Thoracic aorta (tissue), 2 donors: ENCODE results near the gene DCBLD1. TPM values are rescaled to one million over a fixed set of nuclear protein-coding genes. Genes with fewer than 3 reads are reported as not detected.
"Not testable (repeated sequence)": the region's sequence is repeated elsewhere in the genome, so short reads cannot be mapped to it uniquely, and the experiment has no call there.

ENCODE experiments used
- ATAC-seq: fragments of 150-250 bp; one replicate; pipeline ENCODE4 v1.8.0; 2017; ENCODE audit warnings: low read depth; ENCODE audit not compliant: insufficient number of reproducible peaks, low FRiP score
- DNase-seq: peaks from one replicate; pipeline ENCODE4 v3.0.0-alpha.2; 2020; ENCODE audit warnings: low spot score
- H3K27ac ChIP-seq, 2 donors: fragments of 200-600 bp; sonication (generic); 1 replicate in 1 of 2; 2 replicates in 1 of 2; pipeline ENCODE4 v1.5.1; 2016; ENCODE audit warnings: mild to moderate bottlenecking in 2 of 2, moderate library complexity in 2 of 2
- H3K27me3 ChIP-seq: fragments of 200-600 bp; sonication (generic); replicated peaks from 2 replicates; pipeline ENCODE4 v1.6.0; 2016; ENCODE audit warnings: mild to moderate bottlenecking; ENCODE audit not compliant: insufficient read depth
- H3K36me3 ChIP-seq: fragments of 200-600 bp; sonication (generic); one replicate; pipeline ENCODE4 v1.5.1; 2016
- H3K4me1 ChIP-seq, 2 donors: fragments of 200-600 bp; sonication (generic); 1 replicate in 1 of 2; 2 replicates in 1 of 2; pipeline versions ENCODE4 v1.5.1 to v1.6.0; 2016; ENCODE audit warnings: low read depth in 2 of 2, mild to moderate bottlenecking in 1 of 2; ENCODE audit not compliant: control insufficient read depth in 1 of 2
- H3K4me3 ChIP-seq: fragments of 200-600 bp; sonication (generic); 2 replicates; pipeline ENCODE4 v1.5.1; 2016; ENCODE audit warnings: mild to moderate bottlenecking
- H3K9me3 ChIP-seq: fragments of 200-600 bp; sonication (generic); 2 replicates; pipeline ENCODE4 v1.5.1; 2016
- CTCF ChIP-seq: fragments of 200-600 bp; sonication (generic); IDR thresholded peaks from one replicate; pipeline ENCODE4 v1.5.1; 2019; ENCODE audit warnings: antibody characterized with exemption
- total RNA-seq, 2 donors: library from RNA; depleted of rRNA; stranded (reverse); fragments of >200 nt; gene quantifications; one replicate each; pipeline versions ENCODE4 v1.1.0 to v1.2.3, GENCODE V29; 2016

Gene DCBLD1
- total RNA-seq, 2 donors from 2014 or later = 6.4 to 33.2 TPM

- ATAC-seq (no peak), DNase-seq (no peak)
- no peaks in the 10 kb centered on the region for H3K36me3 ChIP-seq
- no peaks in the 10 kb centered on the region for H3K9me3 ChIP-seq
- no peaks in the 10 kb centered on the region for H3K4me1 ChIP-seq
- H3K27ac ChIP-seq = no peak overlapping the region
- H3K27me3 ChIP-seq = no peaks in the 10 kb centered on the region
- TF ChIP-seq CTCF = no peak
- no peak overlapping the region for H3K4me3 ChIP-seq
Measured at GRCh38 chr6:117465691-117466090, 16.8 kb upstream of the DCBLD1 start.

- Histone ChIP-seq H3K9me3 (no peaks in the 10 kb centered on the region), H3K27ac (no peak overlapping the region), H3K27me3 (no peaks in the 10 kb centered on the region), H3K4me1 (no peaks in the 10 kb centered on the region), H3K4me3 (no peak overlapping the region), H3K36me3 (no peaks in the 10 kb centered on the region)
- DNase-seq (no peak), ATAC-seq (no peak)
- TF ChIP-seq CTCF = no peak
Measured at GRCh38 chr6:117467876-117468275, 14.6 kb upstream of the DCBLD1 start.

- DNase-seq, H3K9me3 ChIP-seq, H3K27ac ChIP-seq, H3K36me3 ChIP-seq, ATAC-seq, H3K4me1 ChIP-seq, H3K27me3 ChIP-seq, H3K4me3 ChIP-seq: not testable (repeated sequence)
Measured at GRCh38 chr6:117468527-117468926, 13.9 kb upstream of the DCBLD1 start.

GRCh38 chr6:117469356-117469755 lies 13.1 kb upstream of the DCBLD1 start:
- no peak for TF ChIP-seq CTCF
- H3K4me1 ChIP-seq = no peaks in the 10 kb centered on the region
- H3K27ac ChIP-seq = no peak overlapping the region
- H3K4me3 ChIP-seq = no peak overlapping the region
- no peaks in the 10 kb centered on the region for H3K36me3 ChIP-seq
- no peaks in the 10 kb centered on the region for H3K27me3 ChIP-seq
- H3K9me3 ChIP-seq = no peaks in the 10 kb centered on the region
- no peak for DNase-seq
- ATAC-seq = no peak

- no peaks in the 10 kb centered on the region for H3K4me1 ChIP-seq
- H3K9me3 ChIP-seq = no peaks in the 10 kb centered on the region
- H3K36me3 ChIP-seq = no peaks in the 10 kb centered on the region
- no peaks in the 10 kb centered on the region for H3K27me3 ChIP-seq
- ATAC-seq (no peak), DNase-seq (no peak)
- no peak for TF ChIP-seq CTCF
- no peak overlapping the region for H3K27ac ChIP-seq
- no peak overlapping the region for H3K4me3 ChIP-seq
Measured at GRCh38 chr6:117469791-117470190, 12.7 kb upstream of the DCBLD1 start.

GRCh38 chr6:117472667-117473066 lies 9.8 kb upstream of the DCBLD1 start:
- H3K4me3 ChIP-seq = no peak overlapping the region
- no peaks in the 10 kb centered on the region for H3K27me3 ChIP-seq
- no peaks in the 10 kb centered on the region for H3K36me3 ChIP-seq
- no peaks in the 10 kb centered on the region for H3K4me1 ChIP-seq
- no peaks in the 10 kb centered on the region for H3K9me3 ChIP-seq
- no peak for DNase-seq
- no peak for ATAC-seq
- H3K27ac ChIP-seq = no peak overlapping the region
- no peak for TF ChIP-seq CTCF
